Midbrain (tissue), 1 donor: ENCODE measurements around the gene KIF3C.
A peak's percentile ranks its signal among the peaks of the same experiment; 100 is the strongest.

Experiments used
- DNase-seq: peaks from one replicate; lab custom pipeline; 2025; lab: John Stamatoyannopoulos, UW

The KIF3C gene

GRCh38 chr2:25877431-25878360, 104.6 kb downstream of the KIF3C start:
- DNase-seq: peak; percentile 49
